IMR-90 (cell line): ENCODE data around the gene BCL2L1. TPM values are rescaled to one million over a fixed set of nuclear protein-coding genes. Genes with fewer than 3 reads are reported as not detected.

Experiments
- ATAC-seq: fragments of 200-7000 bp; cut with Tn5 transposase; 2 replicates; pipeline ENCODE4 v1.9.1; 2020; ENCODE audit warnings: low read depth, mild to moderate bottlenecking, moderate library complexity
- BruUV-seq: library from RNA; stranded (reverse); fragments of 400-500 nt; replicated peaks from 2 replicates; lab custom pipeline; 2021; lab: Mats Ljungman, UMichigan
- CTCF ChIA-PET: fragments of 300-600 bp; formaldehyde crosslinking; extraction: SDS; loops from one replicate; lab custom pipeline; 2021; ENCODE audit warnings: antibody characterized with exemption; lab: Yijun Ruan, JAX
- POLR2A ChIA-PET: fragments of 300-600 bp; sonication (Branson Sonifier 250); formaldehyde crosslinking; loops from one replicate; lab custom pipeline; 2022; ENCODE audit warnings: antibody characterized with exemption; ENCODE audit not compliant: unreplicated experiment; lab: Charles Lee
- DNase-seq: peaks from one replicate; pipeline ENCODE4 v3.0.0; 2013
- H2AFZ ChIP-seq: replicated peaks from 2 replicates; pipeline ENCODE3; 2013; ENCODE audit warnings: low read length, mild to moderate bottlenecking; ENCODE audit not compliant: poor library complexity
- H2AK5ac ChIP-seq: 2 replicates; pipeline ENCODE4 v1.6.1; 2013; ENCODE audit warnings: low read depth, low read length, inconsistent platforms
- H2AK9ac ChIP-seq: replicated peaks from 2 replicates; pipeline ENCODE3; 2013; ENCODE audit warnings: mild to moderate bottlenecking, low read depth, low read length, moderate library complexity; ENCODE audit not compliant: poor library complexity
- H2BK120ac ChIP-seq: 2 replicates; pipeline ENCODE4 v1.6.1; 2013; ENCODE audit warnings: low read depth, low read length, inconsistent platforms
- H2BK15ac ChIP-seq: 3 replicates; pipeline ENCODE4 v1.6.1; 2013; ENCODE audit warnings: low read depth, low read length, inconsistent platforms
- H2BK20ac ChIP-seq: 2 replicates; pipeline ENCODE4 v1.6.1; 2013; ENCODE audit warnings: low read depth, mild to moderate bottlenecking, inconsistent platforms, low read length, moderate library complexity
- H2BK5ac ChIP-seq: 2 replicates; pipeline ENCODE4 v1.6.1; 2013; ENCODE audit warnings: mild to moderate bottlenecking, low read depth, low read length, inconsistent platforms; ENCODE audit not compliant: poor library complexity, severe bottlenecking
- H3K14ac ChIP-seq: replicated peaks from 2 replicates; pipeline ENCODE4 v1.6.1; 2013; ENCODE audit warnings: low read depth, low read length, inconsistent platforms
- H3K18ac ChIP-seq: 2 replicates; pipeline ENCODE4 v1.6.1; 2013; ENCODE audit warnings: low read depth, low read length, control low read depth
- H3K23ac ChIP-seq: 2 replicates; pipeline ENCODE4 v1.6.1; 2013; ENCODE audit warnings: low read depth, low read length, inconsistent platforms
- H3K27ac ChIP-seq: 2 replicates; pipeline ENCODE4 v1.5.1; 2013; ENCODE audit warnings: mild to moderate bottlenecking, control low read depth, low read length; ENCODE audit not compliant: insufficient read depth
- H3K27me3 ChIP-seq: 2 replicates; pipeline ENCODE4 v1.6.1; 2013; ENCODE audit warnings: low read length; ENCODE audit not compliant: control insufficient read depth, insufficient read depth
- H3K36me3 ChIP-seq: 2 replicates; pipeline ENCODE4 v1.6.1; 2013; ENCODE audit warnings: low read length, mixed read lengths; ENCODE audit not compliant: control insufficient read depth, insufficient read depth
- H3K4ac ChIP-seq: 2 replicates; pipeline ENCODE4 v1.6.1; 2013; ENCODE audit warnings: low read depth, low read length, inconsistent platforms
- H3K4me1 ChIP-seq: 2 replicates; pipeline ENCODE4 v1.6.1; 2013; ENCODE audit warnings: low read length, mixed read lengths; ENCODE audit not compliant: control insufficient read depth, insufficient read depth
- H3K4me2 ChIP-seq: 2 replicates; pipeline ENCODE4 v1.6.1; 2013; ENCODE audit warnings: low read depth, mild to moderate bottlenecking, control low read depth, low read length, moderate library complexity
- H3K4me3 ChIP-seq: 2 replicates; pipeline ENCODE4 v1.5.1; 2013; ENCODE audit warnings: low read depth, mild to moderate bottlenecking, control low read depth, low read length, moderate library complexity; ENCODE audit not compliant: insufficient read depth
- H3K56ac ChIP-seq: 2 replicates; pipeline ENCODE4 v1.6.1; 2013; ENCODE audit warnings: low read length, inconsistent platforms; ENCODE audit not compliant: insufficient read depth; ENCODE audit errors: extremely low read depth
- H3K79me1 ChIP-seq, 2 experiments: 2 replicates each; pipeline ENCODE4 v1.6.1; 2013; ENCODE audit warnings: low read length in 2 of 2, inconsistent platforms in 1 of 2, low read depth in 1 of 2
- H3K9ac ChIP-seq: 2 replicates; pipeline ENCODE4 v1.6.1; 2013; ENCODE audit warnings: low read depth, low read length, control low read depth
- H3K9me1 ChIP-seq: 2 replicates; pipeline ENCODE4 v1.6.1; 2013; ENCODE audit warnings: low read length, inconsistent platforms; ENCODE audit not compliant: insufficient read depth
- H3K9me3 ChIP-seq: 2 replicates; pipeline ENCODE4 v1.6.1; 2013; ENCODE audit warnings: low read length; ENCODE audit not compliant: control insufficient read depth, insufficient read depth
- H4K20me1 ChIP-seq: 2 replicates; pipeline ENCODE4 v1.6.1; 2013; ENCODE audit warnings: low read length, inconsistent platforms; ENCODE audit not compliant: insufficient read depth
- H4K5ac ChIP-seq: 2 replicates; pipeline ENCODE4 v1.6.1; 2013; ENCODE audit warnings: mild to moderate bottlenecking, low read depth, low read length, control low read depth
- H4K8ac ChIP-seq, 2 experiments: 2 replicates each; pipeline ENCODE4 v1.6.1; 2013; ENCODE audit warnings: low read depth in 2 of 2, low read length in 2 of 2, control low read depth in 1 of 2, inconsistent platforms in 1 of 2
- H4K91ac ChIP-seq: 2 replicates; pipeline ENCODE4 v1.6.1; 2013; ENCODE audit warnings: low read depth, low read length, inconsistent platforms; ENCODE audit not compliant: insufficient read depth
- SMC3 ChIP-seq: fragments of 150-350 bp; IDR thresholded peaks from 2 replicates; pipeline ENCODE4 v1.6.1; 2016; ENCODE audit warnings: low read depth, mild to moderate bottlenecking, antibody characterized with exemption, low read length, moderate library complexity
- WGBS, 2 experiments: methylation state at CpG; one replicate each; pipeline versions ENCODE4 v1.1.5 to v1.1.7; 2013; ENCODE audit warnings: missing lambda C conversion rate in 2 of 2; ENCODE audit not compliant: insufficient read length in 1 of 2; ENCODE audit errors: extremely low coverage in 2 of 2; 5-methylcytosine and 5-hydroxymethylcytosine counted together
- dilution Hi-C: fragments of 300-500 bp; cut with HindIII; formaldehyde crosslinking; loops from one replicate; pipeline ENCODE4 v1.14.3; 2018; ENCODE audit warnings: low sequenced_read_pairs; ENCODE audit not compliant: unreplicated experiment
- in situ Hi-C: fragments of 300-500 bp; cut with MboI; formaldehyde crosslinking; loops from 3 replicates; pipeline ENCODE4 v1.14.3; 2019; ENCODE audit warnings: low sequenced_read_pairs, inconsistent platforms, mixed read lengths
- intact Hi-C: fragments of 100-400 bp; cut with micrococcal nuclease; formaldehyde crosslinking; loops from 2 replicates; pipeline ENCODE4 v1.10.0; 2022
- polyA plus RNA-seq, 3 experiments: library from polyadenylated mRNA; depleted of rRNA; stranded (reverse); fragments of >200 nt; gene quantifications; 2 replicates each; pipeline ENCODE4 v1.2.3, GENCODE V29; 2012; ENCODE audit warnings: low replicate concordance in 1 of 3
- total RNA-seq: library from RNA; depleted of rRNA; stranded (reverse); fragments of >200 nt; gene quantifications from 2 replicates; pipeline ENCODE4 v1.2.3, GENCODE V29; 2012

Gene BCL2L1
- total and polyA plus RNA-seq, 2 of the 4 experiments (the other 2 are of a cell fraction), result 40.2 to 41.9 TPM

GRCh38 chr20:31707258-31707615 lies 15.4 kb downstream of the BCL2L1 start:
- peaks cover 9% of the 10 kb centered on the region for H3K4me1 ChIP-seq
- H3K9ac ChIP-seq, result no peak overlapping the region
- H3K4me3 ChIP-seq, result no peak overlapping the region
- no peak overlapping the region for H3K14ac ChIP-seq
- H2AK9ac ChIP-seq, result no peak overlapping the region
- DNase-seq, result no peak
- H3K27me3 ChIP-seq, result no peaks in the 10 kb centered on the region
- peak overlapping the region; percentile 65 for H3K4ac ChIP-seq
- no peak overlapping the region for H3K18ac ChIP-seq
- ATAC-seq, result no peak
- WGBS, 2 experiments, result 64% methylated on average over 2 of the region's 5 CpGs; no CpG with 5 or more reads in 1 of the 2 experiments
- H3K4me2 ChIP-seq, result no peak overlapping the region
- H2BK20ac ChIP-seq, result no peak overlapping the region
- in situ Hi-C loops (no loop called here), intact Hi-C loops (no loop called here), dilution Hi-C loops (no loop called here)
- ChIA-PET POLR2A (no interaction called here), CTCF (interaction anchor here (0.5 kb wide), 1 partner anchor 44 kb away, joined by 3 read pairs; no protein-coding TSS in a partner anchor)
- no peak for TF ChIP-seq SMC3
- H3K9me3 ChIP-seq, result no peaks in the 10 kb centered on the region
- peaks cover 42 to 72% of the 10 kb centered on the region in 2 experiments for H3K79me1 ChIP-seq
- H3K23ac ChIP-seq, result no peak overlapping the region
- H3K9me1 ChIP-seq, result peaks cover 27% of the 10 kb centered on the region
- H3K27ac ChIP-seq, result no peak overlapping the region
- H3K36me3 ChIP-seq, result peaks cover 21% of the 10 kb centered on the region
- no peak overlapping the region for H3K56ac ChIP-seq
- H4K91ac ChIP-seq, result no peak overlapping the region
- no peak overlapping the region for H4K5ac ChIP-seq
- H2BK15ac ChIP-seq, result no peak overlapping the region
- H4K8ac ChIP-seq, result no peak overlapping the region
- BruUV-seq, result no TSS peak
- H2AK5ac ChIP-seq, result no peak overlapping the region
- no peak overlapping the region for H2BK120ac ChIP-seq
- no peak overlapping the region for H2BK5ac ChIP-seq
- no peaks in the 10 kb centered on the region for H4K20me1 ChIP-seq
- H2AFZ ChIP-seq, result no peak overlapping the region
